HFFc6 (cell line): ENCODE data around the gene TNS3. TPM values are rescaled to one million over a fixed set of nuclear protein-coding genes. Genes with fewer than 3 reads are reported as not detected.

Experiments used
- DNase-seq: peaks from one replicate; pipeline ENCODE4 v3.0.0-alpha.2; 2018
- H3K27ac Mint-ChIP-seq: 2 replicates; pipeline ENCODE4 v1.8.0; 2020; ENCODE audit warnings: mild to moderate bottlenecking, mixed read lengths
- H3K27me3 Mint-ChIP-seq: 2 replicates; pipeline ENCODE4 v1.8.0; 2021; ENCODE audit warnings: mild to moderate bottlenecking, moderate library complexity, mixed read lengths; ENCODE audit not compliant: insufficient read depth
- H3K36me3 Mint-ChIP-seq: 2 replicates; pipeline ENCODE4 v1.8.0; 2021; ENCODE audit warnings: low read depth, mixed read lengths
- H3K4me1 Mint-ChIP-seq: 2 replicates; pipeline ENCODE4 v1.8.0; 2020; ENCODE audit warnings: low read depth, mixed read lengths
- H3K4me3 Mint-ChIP-seq: 2 replicates; pipeline ENCODE4 v1.8.0; 2020; ENCODE audit warnings: mild to moderate bottlenecking, moderate library complexity, mixed read lengths
- H3K9me3 Mint-ChIP-seq: 2 replicates; pipeline ENCODE4 v1.8.0; 2020; ENCODE audit warnings: mild to moderate bottlenecking, mixed read lengths
- CTCF ChIP-seq: fragments of 200-600 bp; sonication (generic); IDR thresholded peaks from 2 replicates; pipeline ENCODE4 v1.5.0; 2021; ENCODE audit warnings: antibody characterized with exemption, mild to moderate bottlenecking
- total RNA-seq, 6 experiments: library from RNA; stranded (reverse); fragmentation: NEBNext Ultra II Directional; extraction: Animal tissue kit (Norgen Biotek cat#: 25700); gene quantifications; 2 replicates in 1 of 6; 3 replicates in 5 of 6; pipeline ENCODE4 v1.2.3, GENCODE V29; 2021

Gene TNS3
- total RNA-seq, 6 experiments from 2014 or later, result 50.8 to 77.0 (median 67.8) TPM

- H3K4me1 Mint-ChIP-seq, result peaks cover 64% of the 10 kb centered on the region
- no peaks in the 10 kb centered on the region for H3K9me3 Mint-ChIP-seq
- no peak for DNase-seq
- peaks cover 3% of the 10 kb centered on the region; the same call in 1 of the 2 replicates for H3K27me3 Mint-ChIP-seq
- no peak overlapping the region for H3K4me3 Mint-ChIP-seq
- no peak overlapping the region for H3K27ac Mint-ChIP-seq
- H3K36me3 Mint-ChIP-seq, result peaks cover 18% of the 10 kb centered on the region
- TF ChIP-seq CTCF, result no peak
Measured at GRCh38 chr7:47538846-47539311, 43.0 kb downstream of the TNS3 start.

GRCh38 chr7:47537716-47538675 lies 43.9 kb downstream of the TNS3 start:
- Mint-ChIP-seq H3K27ac (peak overlapping the region; percentile 58; the same call in 1 of the 2 replicates), H3K36me3 (peaks cover 18% of the 10 kb centered on the region), H3K27me3 (peaks cover 3% of the 10 kb centered on the region; the same call in 1 of the 2 replicates), H3K4me3 (peak overlapping the region; percentile 86), H3K9me3 (no peaks in the 10 kb centered on the region), H3K4me1 (peaks cover 62% of the 10 kb centered on the region)
- no peak for TF ChIP-seq CTCF
- DNase-seq, result no peak

GRCh38 chr7:47536661-47537611 lies 45.0 kb downstream of the TNS3 start:
- Mint-ChIP-seq H3K27ac (peak overlapping the region; percentile 61), H3K27me3 (peaks cover 3% of the 10 kb centered on the region; the same call in 1 of the 2 replicates), H3K4me3 (peak overlapping the region; percentile 86), H3K9me3 (no peaks in the 10 kb centered on the region), H3K4me1 (peaks cover 62% of the 10 kb centered on the region), H3K36me3 (peaks cover 18% of the 10 kb centered on the region)
- TF ChIP-seq CTCF, result no peak
- DNase-seq, result peak; percentile 50

DNA sequence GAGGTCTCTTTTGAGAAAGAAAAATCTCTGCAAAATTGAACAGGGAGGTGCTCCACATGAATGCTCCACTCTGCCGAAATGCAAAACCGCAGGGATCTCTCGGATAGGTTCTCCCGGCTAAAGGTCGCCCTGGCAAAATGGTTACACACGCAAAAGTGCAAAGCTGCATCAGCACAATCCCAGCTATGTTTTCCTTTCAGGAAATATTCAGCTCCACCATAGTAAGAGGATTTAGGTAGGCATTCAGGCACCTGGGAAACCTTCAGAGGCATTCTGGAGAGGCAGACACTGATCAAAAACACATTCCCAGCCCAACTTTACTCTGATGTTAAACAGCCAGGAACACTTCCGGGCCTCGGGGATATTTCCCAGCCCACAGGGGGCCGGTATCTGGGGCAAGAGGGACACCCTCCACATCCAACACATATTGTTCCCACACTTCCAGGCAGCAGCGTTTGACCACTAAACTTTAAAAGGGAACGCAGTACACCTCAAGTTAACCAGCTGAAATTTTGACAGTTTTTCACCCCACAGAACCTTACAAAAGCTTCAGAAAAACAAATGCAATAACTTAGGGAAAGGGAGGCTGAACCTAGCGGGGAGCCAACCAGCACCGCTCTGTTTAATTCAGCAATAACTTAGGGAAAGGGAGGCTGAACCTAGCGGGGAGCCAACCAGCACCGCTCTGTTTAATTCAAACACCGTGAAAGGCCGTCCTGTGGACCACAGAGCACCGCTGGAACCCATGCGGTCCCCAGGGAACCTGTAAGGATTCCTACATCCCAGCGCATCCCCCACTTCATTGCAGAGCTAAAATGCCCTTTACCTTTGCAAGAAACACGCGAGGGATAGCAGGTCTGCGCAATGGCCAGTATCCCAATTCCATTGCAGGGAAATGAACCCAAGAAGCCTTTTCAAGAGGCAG lies 45.9 kb downstream of the TNS3 start:
- TF ChIP-seq CTCF, result no peak
- DNase-seq, result no peak
- peaks cover 62% of the 10 kb centered on the region for H3K4me1 Mint-ChIP-seq
- H3K4me3 Mint-ChIP-seq, result peak overlapping the region; percentile 84
- peaks cover 12% of the 10 kb centered on the region for H3K36me3 Mint-ChIP-seq
- no peak overlapping the region; the same call in 1 of the 2 replicates for H3K27ac Mint-ChIP-seq
- H3K9me3 Mint-ChIP-seq, result no peaks in the 10 kb centered on the region
- peaks cover 3% of the 10 kb centered on the region; the same call in 1 of the 2 replicates for H3K27me3 Mint-ChIP-seq
